ENCODE data around the gene HCAR2. TPM values are rescaled to one million over a fixed set of nuclear protein-coding genes. Genes with fewer than 3 reads are reported as not detected.

HCAR2 gene
- total and polyA plus RNA-seq, 2 of the 4 experiments (the other 2 are of a cell fraction), result not detected

DNA sequence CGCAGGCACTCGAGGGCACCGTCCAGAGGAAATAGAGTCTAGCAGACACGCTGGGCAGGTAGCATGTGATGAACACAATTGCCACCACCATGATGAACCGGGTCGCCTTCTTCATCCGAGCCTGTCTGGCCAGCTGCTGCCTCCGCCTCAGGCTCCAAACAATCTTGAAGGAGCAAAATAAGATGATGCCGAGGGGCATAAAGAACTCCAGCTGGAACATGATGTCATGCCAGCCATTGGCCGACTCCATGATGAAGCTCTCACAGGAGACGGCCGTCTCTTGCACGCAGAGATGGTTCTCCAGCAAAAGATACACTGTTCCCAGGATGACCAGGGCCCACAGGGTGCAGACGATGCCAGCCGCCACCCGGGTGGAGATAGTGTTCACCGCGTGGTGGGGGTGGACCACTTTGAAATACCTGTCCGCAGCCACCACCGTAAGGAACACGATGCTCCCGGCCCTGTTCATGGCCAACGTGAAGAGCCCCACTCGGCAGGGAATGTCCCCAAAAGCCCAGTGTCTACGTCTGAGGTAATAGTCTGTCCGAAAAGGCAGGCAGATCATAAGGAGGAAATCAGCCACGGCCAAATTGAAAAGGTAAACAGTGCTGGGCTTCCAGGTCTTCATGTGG lies 26.5 kb upstream of the HCAR2 start:
- POLR2A ChIA-PET (ENCODE audit: unreplicated experiment), result no interaction called here
- no peak for ATAC-seq (ENCODE audit: low read depth)
- no peak overlapping the region for H3K4me3 ChIP-seq (ENCODE audit: insufficient read depth, low read depth, low read length)

More for the DNA sequence above, 26.5 kb upstream of the HCAR2 start:
- Histone ChIP-seq H3K27me3 (ENCODE audit: control insufficient read depth, insufficient read depth, low read length) (peaks cover 34% of the 10 kb centered on the region), H3K27ac (ENCODE audit: insufficient read depth, low read length) (no peak overlapping the region), H2BK5ac (ENCODE audit: low read depth, low read length, poor library complexity, severe bottlenecking) (no peak overlapping the region), H3K18ac (ENCODE audit: low read depth, low read length) (no peak overlapping the region), H3K4ac (ENCODE audit: low read depth, low read length) (no peak overlapping the region), H4K91ac (ENCODE audit: insufficient read depth, low read depth, low read length) (no peak overlapping the region), H4K8ac (ENCODE audit: low read depth in 2 of 2, low read length in 2 of 2) (no peak overlapping the region), H4K20me1 (ENCODE audit: insufficient read depth, low read length) (no peaks in the 10 kb centered on the region), H3K9me1 (ENCODE audit: insufficient read depth, low read length) (no peaks in the 10 kb centered on the region), H2AK5ac (ENCODE audit: low read depth, low read length) (no peak overlapping the region), H3K56ac (ENCODE audit: extremely low read depth, insufficient read depth, low read length) (no peak overlapping the region), H3K9ac (ENCODE audit: low read depth, low read length) (no peak overlapping the region), H3K23ac (ENCODE audit: low read depth, low read length) (no peak overlapping the region), H3K4me2 (ENCODE audit: low read depth, low read length) (no peak overlapping the region), H2BK120ac (ENCODE audit: low read depth, low read length) (no peak overlapping the region), H3K36me3 (ENCODE audit: control insufficient read depth, insufficient read depth, low read length) (no peaks in the 10 kb centered on the region), H2BK20ac (ENCODE audit: low read depth, low read length) (no peak overlapping the region), H3K79me1 (ENCODE audit: low read depth in 1 of 2, low read length in 2 of 2) (no peaks in the 10 kb centered on the region), H2AFZ (replicated peaks; ENCODE audit: low read length, poor library complexity) (no peak overlapping the region), H3K14ac (replicated peaks; ENCODE audit: low read depth, low read length) (no peak overlapping the region), H4K5ac (ENCODE audit: low read depth, low read length) (no peak overlapping the region), H3K9me3 (ENCODE audit: control insufficient read depth, insufficient read depth, low read length) (0 out of 2 replicates have a peak, but pooled peaks cover 2% of the 10 kb centered on the region), H3K4me1 (ENCODE audit: control insufficient read depth, insufficient read depth, low read length) (no peaks in the 10 kb centered on the region), H2AK9ac (replicated peaks; ENCODE audit: low read depth, low read length, poor library complexity) (no peak overlapping the region), H2BK15ac (ENCODE audit: low read depth, low read length) (no peak overlapping the region)
- BruUV-seq (replicated peaks), result no TSS peak
- in situ Hi-C loops (cut with MboI; ENCODE audit: low sequenced_read_pairs) (no loop called here), dilution Hi-C loops (cut with HindIII; ENCODE audit: low sequenced_read_pairs, unreplicated experiment) (no loop called here), intact Hi-C loops (cut with micrococcal nuclease) (no loop called here)
- DNase-seq, result no peak
- CTCF ChIA-PET, result no interaction called here
- 88% methylated on average over 26 of the region's 27 CpGs; no CpG with 5 or more reads in 1 of the 2 experiments for WGBS, 2 experiments (ENCODE audit: extremely low coverage in 2 of 2, insufficient read length in 1 of 2)
- TF ChIP-seq RCOR1 (IDR thresholded peaks at IDR 0.05; ENCODE audit: insufficient replicate concordance, low read length) (no peak), BHLHE40 (IDR thresholded peaks at IDR 0.05; ENCODE audit: low read depth, low read length) (no peak), CTCF (conservative IDR thresholded peaks at IDR 0.05; ENCODE audit: low read depth, low read length) (no peak), SMC3 (IDR thresholded peaks at IDR 0.05; ENCODE audit: low read depth, low read length) (no peak), MXI1 (IDR thresholded peaks at IDR 0.05; ENCODE audit: borderline replicate concordance, low read depth, low read length) (no peak), NFE2L2 (IDR thresholded peaks at IDR 0.05; ENCODE audit: low read depth, low read length) (no peak), FOS (IDR thresholded peaks at IDR 0.05; ENCODE audit: low read depth, low read length) (no peak)
